NB4 (cell line): Measurements from ENCODE around the gene MT4.

ENCODE experiments used
- DNase-seq: peaks from one replicate; pipeline ENCODE4 v3.0.0; 2010; ENCODE audit warnings: low read depth
- H3K4me3 ChIP-seq: one replicate; pipeline ENCODE4 v1.5.1; 2011; ENCODE audit warnings: mild to moderate bottlenecking, low read depth, low read length, moderate library complexity
- MYC ChIP-seq: IDR thresholded peaks from 2 replicates; pipeline ENCODE4 v1.6.1; 2011; ENCODE audit warnings: low read depth, low read length
- POLR2A ChIP-seq: IDR thresholded peaks from 2 replicates; pipeline ENCODE4 v1.6.1; 2011; ENCODE audit warnings: mild to moderate bottlenecking; ENCODE audit not compliant: insufficient read length; ENCODE audit errors: extremely low read depth
- TF ChIP-seq, protein P1 (sequence below): IDR thresholded peaks from 2 replicates; pipeline ENCODE4 v1.6.1; 2011; ENCODE audit warnings: low read depth, low read length
- TF ChIP-seq, protein P2 (sequence below): IDR thresholded peaks from one replicate; pipeline ENCODE4 v1.5.1; 2012; ENCODE audit warnings: low read depth, low read length

MT4 gene

GRCh38 chr16:56608043-56608875 lies 43.4 kb downstream of the MT4 start, which contains the start of gene MT2A:
MT2A (plus strand) TSS chr16:56608584; CDS start chr16:56608656, 72 bp downstream.
- H3K4me3 ChIP-seq = peak within 1 kb of the TSS; percentile 95
- TF ChIP-seq, protein P1, sequence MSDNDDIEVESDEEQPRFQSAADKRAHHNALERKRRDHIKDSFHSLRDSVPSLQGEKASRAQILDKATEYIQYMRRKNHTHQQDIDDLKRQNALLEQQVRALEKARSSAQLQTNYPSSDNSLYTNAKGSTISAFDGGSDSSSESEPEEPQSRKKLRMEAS = peak; percentile 61
- TF ChIP-seq, protein P2, sequence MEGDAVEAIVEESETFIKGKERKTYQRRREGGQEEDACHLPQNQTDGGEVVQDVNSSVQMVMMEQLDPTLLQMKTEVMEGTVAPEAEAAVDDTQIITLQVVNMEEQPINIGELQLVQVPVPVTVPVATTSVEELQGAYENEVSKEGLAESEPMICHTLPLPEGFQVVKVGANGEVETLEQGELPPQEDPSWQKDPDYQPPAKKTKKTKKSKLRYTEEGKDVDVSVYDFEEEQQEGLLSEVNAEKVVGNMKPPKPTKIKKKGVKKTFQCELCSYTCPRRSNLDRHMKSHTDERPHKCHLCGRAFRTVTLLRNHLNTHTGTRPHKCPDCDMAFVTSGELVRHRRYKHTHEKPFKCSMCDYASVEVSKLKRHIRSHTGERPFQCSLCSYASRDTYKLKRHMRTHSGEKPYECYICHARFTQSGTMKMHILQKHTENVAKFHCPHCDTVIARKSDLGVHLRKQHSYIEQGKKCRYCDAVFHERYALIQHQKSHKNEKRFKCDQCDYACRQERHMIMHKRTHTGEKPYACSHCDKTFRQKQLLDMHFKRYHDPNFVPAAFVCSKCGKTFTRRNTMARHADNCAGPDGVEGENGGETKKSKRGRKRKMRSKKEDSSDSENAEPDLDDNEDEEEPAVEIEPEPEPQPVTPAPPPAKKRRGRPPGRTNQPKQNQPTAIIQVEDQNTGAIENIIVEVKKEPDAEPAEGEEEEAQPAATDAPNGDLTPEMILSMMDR = no peak
- TF ChIP-seq MYC (peak; percentile 42; the same call in 1 of the 2 replicates), POLR2A (peak; percentile 79)
- DNase-seq = peak; percentile 99

DNA sequence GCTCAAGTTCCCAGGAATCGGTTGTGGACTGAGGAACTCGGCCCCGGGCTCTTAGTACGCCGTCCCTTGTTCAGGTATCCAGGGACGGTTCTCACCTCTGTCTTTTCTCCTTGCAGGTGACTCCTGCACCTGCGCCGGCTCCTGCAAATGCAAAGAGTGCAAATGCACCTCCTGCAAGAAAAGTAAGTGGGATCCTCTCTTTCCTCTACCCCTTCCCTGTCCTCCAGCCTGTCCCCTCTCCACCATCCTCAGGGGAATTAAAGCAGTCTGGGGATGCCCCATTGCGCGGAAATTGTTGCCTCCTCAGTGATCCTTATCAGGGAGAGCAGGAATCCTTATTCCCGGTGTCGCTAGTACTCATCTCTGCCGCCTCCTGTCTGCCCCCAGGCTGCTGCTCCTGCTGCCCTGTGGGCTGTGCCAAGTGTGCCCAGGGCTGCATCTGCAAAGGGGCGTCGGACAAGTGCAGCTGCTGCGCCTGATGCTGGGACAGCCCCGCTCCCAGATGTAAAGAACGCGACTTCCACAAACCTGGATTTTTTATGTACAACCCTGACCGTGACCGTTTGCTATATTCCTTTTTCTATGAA lies 44.1 kb downstream of the MT4 start:
- TF ChIP-seq MYC (no peak), POLR2A (no peak)
- TF ChIP-seq, protein P2 = no peak
- TF ChIP-seq, protein P1 = no peak
- DNase-seq = peak; percentile 38
- peak overlapping the region; percentile 95 for H3K4me3 ChIP-seq

DNA sequence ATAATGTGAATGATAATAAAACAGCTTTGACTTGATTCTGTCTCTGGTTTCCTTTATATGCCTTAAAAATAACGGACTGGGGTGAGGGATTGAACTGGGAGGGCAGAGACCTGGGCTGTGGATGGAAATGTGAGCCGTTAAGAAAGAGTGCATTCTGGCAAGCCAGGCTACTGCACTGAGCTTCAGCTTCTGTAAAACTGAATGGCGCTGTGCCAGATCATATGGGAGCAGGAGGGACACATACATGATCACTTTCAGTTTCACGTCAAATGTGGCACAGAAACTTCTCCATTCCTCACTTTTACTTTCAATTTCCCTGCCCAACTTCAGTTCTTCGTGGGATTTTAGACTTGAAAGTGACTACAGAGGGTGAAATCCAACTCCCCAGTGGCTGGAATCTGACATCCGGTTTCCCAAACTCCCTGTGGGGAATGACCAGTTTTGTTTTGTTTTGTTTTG lies 44.6 kb downstream of the MT4 start:
- TF ChIP-seq MYC = no peak
- TF ChIP-seq, protein P1 = peak; percentile 51; the same call in 1 of the 2 replicates
- TF ChIP-seq, protein P2 = no peak
- H3K4me3 ChIP-seq = peak overlapping the region; percentile 95
- peak; percentile 94 for DNase-seq

DNA sequence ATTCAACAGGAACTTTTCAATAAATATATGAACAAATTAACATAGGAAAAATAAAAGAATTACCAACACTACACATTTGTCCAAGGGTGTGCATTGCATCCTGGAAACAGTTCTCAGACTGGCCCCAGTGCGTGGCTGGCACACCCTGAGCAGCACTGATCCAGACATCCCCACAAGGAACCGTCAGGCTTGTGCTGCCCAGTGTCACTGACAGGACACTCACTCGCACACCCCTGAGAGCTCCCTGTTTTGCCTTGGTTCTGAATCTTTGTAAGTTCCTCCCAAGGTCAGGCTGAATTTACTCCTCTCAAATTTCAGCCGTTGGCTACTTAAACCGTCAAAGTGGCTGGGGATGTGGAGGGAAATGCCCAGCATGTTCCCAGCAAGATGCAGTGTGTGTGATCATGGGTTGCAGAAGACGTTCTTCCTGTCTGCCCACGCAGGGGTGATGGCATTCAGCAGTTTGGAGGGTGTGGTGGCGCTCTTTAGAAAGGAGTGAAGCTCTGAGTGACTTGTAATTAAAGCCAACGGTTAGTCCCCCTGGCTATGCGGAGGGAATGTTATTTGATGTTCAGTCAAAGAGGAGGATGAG lies 45.2 kb downstream of the MT4 start:
- H3K4me3 ChIP-seq = peak overlapping the region; percentile 95
- 0 out of 2 replicates have a peak, but pooled peaks have one; percentile 16 for TF ChIP-seq MYC
- TF ChIP-seq, protein P2 = no peak
- TF ChIP-seq, protein P1 = peak; percentile 80
- peak; percentile 15 for TF ChIP-seq POLR2A
- peak; percentile 92 for DNase-seq

DNA sequence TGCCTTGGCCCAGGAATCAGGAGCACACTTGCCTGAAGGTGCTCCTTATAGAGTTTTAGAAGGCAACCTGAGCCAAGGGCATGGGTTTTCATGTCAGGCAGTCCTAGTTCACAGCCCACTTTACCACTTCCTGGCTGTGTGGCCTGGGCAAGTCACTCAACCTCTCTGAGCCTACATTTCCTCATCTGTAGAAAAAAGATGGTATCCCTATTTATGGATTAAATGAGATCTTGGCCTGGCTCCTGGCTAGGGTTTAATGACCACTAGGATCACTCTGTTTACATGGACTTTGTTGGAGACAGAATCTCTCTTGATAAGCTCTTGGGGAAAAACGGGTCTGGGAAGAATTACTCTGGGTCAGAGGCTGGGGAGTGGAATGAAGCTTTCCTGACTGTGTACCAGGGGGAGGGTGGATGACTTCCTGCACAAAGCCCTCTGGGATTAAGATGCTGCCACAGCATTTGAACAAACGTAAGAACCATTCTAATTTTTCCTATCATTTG lies 45.8 kb downstream of the MT4 start:
- H3K4me3 ChIP-seq = no peak overlapping the region
- no peak for DNase-seq
- TF ChIP-seq MYC = no peak
- TF ChIP-seq, protein P1 = no peak
- no peak for TF ChIP-seq POLR2A
- TF ChIP-seq, protein P2 = no peak
